Kidney (tissue), 14 donors: Measurements from ENCODE around the gene PRKAG2. TPM values are rescaled to one million over a fixed set of nuclear protein-coding genes. Genes with fewer than 3 reads are reported as not detected.

Experiments
- DNase-seq, 5 donors: peaks; one replicate each; pipeline ENCODE4 v3.0.0-alpha.2; 2013 to 2020
- FAIRE-seq: peaks from 2 replicates; lab custom pipeline; 2012; peaks lifted over from hg19 to GRCh38; lab: Jason Lieb, UNC
- H3K27ac ChIP-seq, 2 donors: one replicate each; pipeline ENCODE4 v1.7.0; 2013; ENCODE audit warnings: low read depth in 2 of 2, low read length in 2 of 2, inconsistent platforms in 1 of 2
- H3K27me3 ChIP-seq: one replicate; pipeline ENCODE4 v1.7.1; 2013; ENCODE audit warnings: low read length, inconsistent platforms; ENCODE audit not compliant: control insufficient read depth, insufficient read depth
- H3K36me3 ChIP-seq, 3 donors: one replicate each; pipeline versions ENCODE4 v1.7.0 to v1.7.1; 2013; ENCODE audit warnings: low read length in 3 of 3, control low read depth in 1 of 3, inconsistent platforms in 1 of 3; ENCODE audit not compliant: insufficient read depth in 3 of 3, control insufficient read depth in 2 of 3
- H3K4me1 ChIP-seq, 3 donors: one replicate each; pipeline versions ENCODE4 v1.7.0 to v1.7.1; 2013; ENCODE audit warnings: low read length in 3 of 3, inconsistent platforms in 1 of 3, low read depth in 1 of 3; ENCODE audit not compliant: control insufficient read depth in 2 of 3, insufficient read depth in 2 of 3
- H3K4me3 ChIP-seq, 3 donors: one replicate each; pipeline versions ENCODE4 v1.7.0 to v1.8.1; 2013; ENCODE audit warnings: low read length in 3 of 3, control low read depth in 1 of 3, inconsistent platforms in 1 of 3
- H3K9ac ChIP-seq, 3 donors: one replicate each; pipeline versions ENCODE4 v1.7.0 to v1.7.1; 2013; ENCODE audit warnings: low read length in 3 of 3, control low read depth in 1 of 3, inconsistent platforms in 1 of 3
- H3K9me3 ChIP-seq, 3 donors: one replicate each; pipeline versions ENCODE4 v1.7.0 to v1.7.1; 2013; ENCODE audit warnings: low read length in 3 of 3, control low read depth in 1 of 3, inconsistent platforms in 1 of 3; ENCODE audit not compliant: control insufficient read depth in 2 of 3, insufficient read depth in 1 of 3
- CTCF ChIP-seq: IDR thresholded peaks from 3 replicates; pipeline ENCODE4 v1.5.1; 2012; ENCODE audit warnings: mild to moderate bottlenecking, moderate library complexity, borderline replicate concordance; ENCODE audit not compliant: insufficient read depth; ENCODE audit errors: extremely low read depth
- intact Hi-C: fragments of 100-400 bp; cut with DNase I; formaldehyde crosslinking; loops from one replicate; pipeline ENCODE4 v1.11.1; 2022
- polyA plus RNA-seq: library from polyadenylated mRNA; stranded (reverse); fragments of 350-450 nt; fragmentation: Illumina TruSeq; extraction: RNeasy Lipid Tissue Mini Kit (QIAGEN cat#74804); gene quantifications from one replicate; pipeline ENCODE4 v1.2.3, GENCODE V29; 2014; ENCODE audit warnings: low read depth, low replicate concordance; ENCODE audit not compliant: insufficient read depth
- total RNA-seq: library from RNA; stranded (reverse); fragmentation: NEBNext Ultra II Directional; extraction: Animal tissue kit (Norgen Biotek cat#: 25700); gene quantifications from one replicate; pipeline ENCODE4 v1.2.1, GENCODE V29; 2021
- donor health status: control.
- donor health status: control.
- donor health status: control.
- donor health status: control.
- donor health status: control.
- donor health status: DM: yes; HTN: yes; CAD: no.
- donor health status: Normal renal cell carcinoma (clear cell type).

Gene PRKAG2
- total and polyA plus RNA-seq, 2 donors from 2014 or later, result 40.7 to 40.9 TPM

GRCh38 chr7:151711906-151712809 lies 164.8 kb downstream of the PRKAG2 start:
- H3K4me1 ChIP-seq, result peaks cover 0 to 32% (median 25%) of the 10 kb centered on the region in 3 donors
- FAIRE-seq (no peak), DNase-seq (peak in 2 of 5 donors; percentile 35 to 59)
- no peak overlapping the region for H3K4me3 ChIP-seq
- no peak for TF ChIP-seq CTCF
- intact Hi-C loops, result no loop called here
- H3K9me3 ChIP-seq, result no peaks in the 10 kb centered on the region
- H3K27ac ChIP-seq, result peak overlapping the region in 1 of 2 donors; percentile 13
- no peak overlapping the region for H3K9ac ChIP-seq
- no peaks in the 10 kb centered on the region for H3K27me3 ChIP-seq
- peaks cover 3 to 10% (median 5%) of the 10 kb centered on the region in 3 donors for H3K36me3 ChIP-seq

GRCh38 chr7:151711435-151711872 lies 165.5 kb downstream of the PRKAG2 start:
- H3K9ac ChIP-seq, result no peak overlapping the region
- no peak for DNase-seq
- no peak overlapping the region for H3K27ac ChIP-seq
- TF ChIP-seq CTCF, result no peak
- H3K4me3 ChIP-seq, result no peak overlapping the region
- H3K4me1 ChIP-seq, result peaks cover 0 to 28% (median 22%) of the 10 kb centered on the region in 3 donors
- H3K27me3 ChIP-seq, result no peaks in the 10 kb centered on the region
- intact Hi-C loops, result no loop called here
- no peaks in the 10 kb centered on the region for H3K9me3 ChIP-seq
- no peak for FAIRE-seq
- H3K36me3 ChIP-seq, result peaks cover 3 to 10% (median 5%) of the 10 kb centered on the region in 3 donors

GRCh38 chr7:151710646-151711434 lies 166.1 kb downstream of the PRKAG2 start:
- FAIRE-seq, result no peak

More at GRCh38 chr7:151710646-151711434, 166.1 kb downstream of the PRKAG2 start:
- no peak for DNase-seq
- intact Hi-C loops, result no loop called here
- peaks cover 3 to 10% (median 5%) of the 10 kb centered on the region in 3 donors for H3K36me3 ChIP-seq
- peak overlapping the region in 1 of 2 donors; percentile 37 for H3K27ac ChIP-seq
- no peak overlapping the region for H3K4me3 ChIP-seq
- TF ChIP-seq CTCF, result no peak
- no peaks in the 10 kb centered on the region for H3K27me3 ChIP-seq
- peaks cover 0 to 26% (median 19%) of the 10 kb centered on the region in 3 donors for H3K4me1 ChIP-seq
- no peak overlapping the region for H3K9ac ChIP-seq
- no peaks in the 10 kb centered on the region for H3K9me3 ChIP-seq
